ENCODE data around the gene SNRNP200.
"Not testable (repeated sequence)": the region's sequence is repeated elsewhere in the genome, so short reads cannot be mapped to it uniquely, and the experiment has no call there.

Gene SNRNP200

GRCh38 chr2:96316999-96317398 lies 11.7 kb upstream of the SNRNP200 start:
- no peak overlapping the region for H3K9ac ChIP-seq (ENCODE audit: low read length in 5 of 5)
- H3K4me1 ChIP-seq (ENCODE audit: control insufficient read depth in 5 of 5, insufficient read depth in 5 of 5, low read length in 5 of 5), result peaks cover 1 to 44% (median 30%) of the 10 kb centered on the region in 5 donors
- H3K4me3 ChIP-seq (ENCODE audit: low read depth in 1 of 5, low read length in 5 of 5), result no peak overlapping the region
- no peak overlapping the region for H3K27ac ChIP-seq (ENCODE audit: low read depth, low read length)
- H3K9me3 ChIP-seq (ENCODE audit: control insufficient read depth in 5 of 5, low read length in 5 of 5), result no peaks in the 10 kb centered on the region
- peaks cover 2 to 10% (median 7%) of the 10 kb centered on the region in 5 donors for H3K27me3 ChIP-seq (ENCODE audit: control insufficient read depth in 5 of 5, insufficient read depth in 4 of 5, low read length in 5 of 5)
- H3K36me3 ChIP-seq (ENCODE audit: control insufficient read depth in 5 of 5, insufficient read depth in 5 of 5, low read length in 5 of 5), result no peaks in the 10 kb centered on the region

DNA sequence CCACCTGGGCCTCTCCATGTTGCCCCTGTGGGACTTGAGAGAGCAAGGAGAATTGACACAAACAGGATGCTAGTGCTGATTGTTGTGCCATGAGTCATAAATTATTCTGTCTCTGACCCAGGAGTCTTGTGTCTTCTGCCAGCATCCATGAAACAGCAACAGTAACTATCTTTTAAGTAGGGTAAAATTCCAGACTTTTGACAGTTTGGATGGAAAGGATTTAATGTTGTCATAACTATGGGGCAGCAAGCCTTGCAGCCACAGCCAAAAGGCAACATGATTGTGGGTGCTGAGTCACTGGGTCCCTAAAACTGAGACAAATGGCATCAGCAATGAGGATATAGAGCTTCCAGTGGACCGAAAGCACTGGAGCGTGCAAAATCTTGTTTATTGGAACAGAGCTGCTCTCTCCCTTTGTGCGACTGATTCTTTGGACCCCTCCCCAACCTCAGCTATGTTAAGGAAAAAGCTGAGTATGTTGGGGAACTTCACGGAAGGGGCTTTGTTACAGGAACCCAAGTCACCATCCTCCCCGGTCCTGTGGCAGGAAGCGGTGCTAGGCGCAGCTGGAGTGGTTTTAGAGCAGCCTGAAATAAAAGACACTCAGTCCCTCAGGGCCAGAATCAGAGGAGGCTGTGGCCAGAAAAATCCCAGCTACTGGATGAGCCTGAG lies 10.2 kb upstream of the SNRNP200 start:
- Histone ChIP-seq H3K9ac (ENCODE audit: low read length in 5 of 5) (peak overlapping the region in 2 of 5 donors; percentile 22 to 37), H3K27me3 (ENCODE audit: control insufficient read depth in 5 of 5, insufficient read depth in 4 of 5, low read length in 5 of 5) (peaks cover 0 to 3% (median 0%) of the 10 kb centered on the region in 5 donors), H3K4me1 (ENCODE audit: control insufficient read depth in 5 of 5, insufficient read depth in 5 of 5, low read length in 5 of 5) (peaks cover 0 to 30% (median 16%) of the 10 kb centered on the region in 5 donors), H3K9me3 (ENCODE audit: control insufficient read depth in 5 of 5, low read length in 5 of 5) (no peaks in the 10 kb centered on the region), H3K27ac (ENCODE audit: low read depth, low read length) (peak overlapping the region; percentile 43), H3K4me3 (ENCODE audit: low read depth in 1 of 5, low read length in 5 of 5) (no peak overlapping the region), H3K36me3 (ENCODE audit: control insufficient read depth in 5 of 5, insufficient read depth in 5 of 5, low read length in 5 of 5) (no peaks in the 10 kb centered on the region)

GRCh38 chr2:96315005-96315399 lies 9.7 kb upstream of the SNRNP200 start:
- Histone ChIP-seq H3K9me3 (ENCODE audit: control insufficient read depth in 5 of 5, low read length in 5 of 5) (no peaks in the 10 kb centered on the region), H3K4me1 (ENCODE audit: control insufficient read depth in 5 of 5, insufficient read depth in 5 of 5, low read length in 5 of 5) (peaks cover 0 to 25% (median 16%) of the 10 kb centered on the region in 5 donors), H3K36me3 (ENCODE audit: control insufficient read depth in 5 of 5, insufficient read depth in 5 of 5, low read length in 5 of 5) (no peaks in the 10 kb centered on the region), H3K27me3 (ENCODE audit: control insufficient read depth in 5 of 5, insufficient read depth in 4 of 5, low read length in 5 of 5) (no peaks in the 10 kb centered on the region), H3K4me3 (ENCODE audit: low read depth in 1 of 5, low read length in 5 of 5) (no peak overlapping the region), H3K27ac (ENCODE audit: low read depth, low read length) (peak overlapping the region; percentile 15), H3K9ac (ENCODE audit: low read length in 5 of 5) (no peak overlapping the region)

DNA sequence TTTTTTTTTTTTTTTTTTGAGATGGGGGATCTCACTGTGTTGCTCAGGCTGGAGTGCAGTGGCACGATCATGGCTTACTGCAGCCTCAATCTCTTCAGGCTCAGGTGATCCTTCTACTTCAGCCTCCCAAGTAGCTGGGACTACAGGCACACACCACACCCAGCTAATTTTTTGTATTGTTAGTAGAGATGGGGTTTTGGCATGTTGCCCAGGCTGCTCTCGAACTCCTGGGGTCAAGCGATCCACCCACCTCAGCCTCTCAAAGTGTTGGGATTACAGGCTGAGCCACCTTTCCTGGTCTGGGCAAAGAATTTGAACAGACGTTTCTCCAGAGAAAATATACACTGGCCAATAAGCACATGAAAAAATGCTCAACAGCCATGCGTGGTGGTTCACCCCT lies 2.9 kb upstream of the SNRNP200 start:
- H3K36me3 ChIP-seq (ENCODE audit: control insufficient read depth in 5 of 5, insufficient read depth in 5 of 5, low read length in 5 of 5), result peaks cover 1 to 7% (median 3%) of the 10 kb centered on the region in 5 donors
- no peak overlapping the region for H3K27ac ChIP-seq (ENCODE audit: low read depth, low read length)
- peaks cover 3 to 24% (median 21%) of the 10 kb centered on the region in 5 donors for H3K4me1 ChIP-seq (ENCODE audit: control insufficient read depth in 5 of 5, insufficient read depth in 5 of 5, low read length in 5 of 5)
- H3K9ac ChIP-seq (ENCODE audit: low read length in 5 of 5), result no peak overlapping the region
- H3K27me3 ChIP-seq (ENCODE audit: control insufficient read depth in 5 of 5, insufficient read depth in 4 of 5, low read length in 5 of 5), result no peaks in the 10 kb centered on the region
- no peaks in the 10 kb centered on the region for H3K9me3 ChIP-seq (ENCODE audit: control insufficient read depth in 5 of 5, low read length in 5 of 5)
- no peak overlapping the region for H3K4me3 ChIP-seq (ENCODE audit: low read depth in 1 of 5, low read length in 5 of 5)

DNA sequence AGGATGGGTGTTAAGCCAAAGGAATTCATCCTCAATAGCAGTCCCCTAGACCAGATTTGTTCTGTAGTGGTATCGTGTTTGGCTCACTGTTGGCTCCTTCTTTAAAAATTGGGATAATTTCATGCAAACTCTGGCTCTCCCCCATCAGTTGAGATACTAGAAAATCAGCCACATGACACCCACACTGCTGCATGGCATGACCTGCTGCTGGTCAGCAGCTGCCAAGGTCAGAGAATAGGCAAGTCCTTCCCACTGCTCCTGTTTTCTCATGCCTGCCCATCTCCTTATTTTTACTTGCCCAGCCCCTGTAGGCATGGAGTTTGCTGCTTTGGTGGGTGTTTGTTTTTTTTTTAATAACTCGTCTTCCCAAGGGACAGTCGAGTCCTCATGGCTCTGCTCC lies 1.0 kb upstream of the SNRNP200 start:
- Histone ChIP-seq H3K9me3 (ENCODE audit: control insufficient read depth in 5 of 5, low read length in 5 of 5) (no peaks in the 10 kb centered on the region), H3K27me3 (ENCODE audit: control insufficient read depth in 5 of 5, insufficient read depth in 4 of 5, low read length in 5 of 5) (no peaks in the 10 kb centered on the region), H3K27ac (ENCODE audit: low read depth, low read length) (peak overlapping the region; percentile 85), H3K4me3 (ENCODE audit: low read depth in 1 of 5, low read length in 5 of 5) (peak overlapping the region; percentile 91 to 100 (median 96)), H3K9ac (ENCODE audit: low read length in 5 of 5) (peak overlapping the region in 1 of 5 donors; percentile 87), H3K4me1 (ENCODE audit: control insufficient read depth in 5 of 5, insufficient read depth in 5 of 5, low read length in 5 of 5) (peaks cover 3 to 27% (median 21%) of the 10 kb centered on the region in 5 donors), H3K36me3 (ENCODE audit: control insufficient read depth in 5 of 5, insufficient read depth in 5 of 5, low read length in 5 of 5) (peaks cover 11 to 26% (median 22%) of the 10 kb centered on the region in 5 donors)

DNA sequence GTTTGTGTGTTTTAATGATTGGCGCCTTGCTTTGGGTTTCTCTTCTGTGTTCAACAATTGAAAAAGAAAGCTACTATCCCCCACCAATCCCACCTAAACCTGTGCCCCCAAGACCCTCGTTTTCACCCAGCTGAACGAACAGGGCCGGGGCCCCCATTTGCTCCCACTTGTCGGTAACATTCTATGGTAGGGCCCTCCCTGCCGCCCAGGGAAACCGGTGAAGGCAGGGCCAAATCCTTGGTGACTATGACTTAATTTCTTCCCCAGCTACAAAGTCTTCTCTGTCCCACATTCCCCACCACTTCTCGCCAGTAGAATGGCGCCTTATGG lies 598 bp upstream of the SNRNP200 start:
- Histone ChIP-seq H3K27ac (ENCODE audit: low read depth, low read length) (peak overlapping the region; percentile 85), H3K9me3 (ENCODE audit: control insufficient read depth in 5 of 5, low read length in 5 of 5) (no peaks in the 10 kb centered on the region), H3K27me3 (ENCODE audit: control insufficient read depth in 5 of 5, insufficient read depth in 4 of 5, low read length in 5 of 5) (no peaks in the 10 kb centered on the region), H3K4me1 (ENCODE audit: control insufficient read depth in 5 of 5, insufficient read depth in 5 of 5, low read length in 5 of 5) (peaks cover 3 to 27% (median 21%) of the 10 kb centered on the region in 5 donors), H3K4me3 (ENCODE audit: low read depth in 1 of 5, low read length in 5 of 5) (peak overlapping the region; percentile 91 to 100 (median 96)), H3K9ac (ENCODE audit: low read length in 5 of 5) (peak overlapping the region; percentile 63 to 98 (median 88)), H3K36me3 (ENCODE audit: control insufficient read depth in 5 of 5, insufficient read depth in 5 of 5, low read length in 5 of 5) (peaks cover 11 to 31% (median 26%) of the 10 kb centered on the region in 5 donors)

GRCh38 chr2:96304606-96305005 lies 740 bp downstream of the SNRNP200 start:
- Histone ChIP-seq H3K36me3 (ENCODE audit: control insufficient read depth in 5 of 5, insufficient read depth in 5 of 5, low read length in 5 of 5) (peaks cover 18 to 42% (median 37%) of the 10 kb centered on the region in 5 donors), H3K9me3 (ENCODE audit: control insufficient read depth in 5 of 5, low read length in 5 of 5) (no peaks in the 10 kb centered on the region), H3K4me3 (ENCODE audit: low read depth in 1 of 5, low read length in 5 of 5) (peak overlapping the region; percentile 94 to 100 (median 99)), H3K27me3 (ENCODE audit: control insufficient read depth in 5 of 5, insufficient read depth in 4 of 5, low read length in 5 of 5) (no peaks in the 10 kb centered on the region), H3K27ac (ENCODE audit: low read depth, low read length) (peak overlapping the region; percentile 85), H3K9ac (ENCODE audit: low read length in 5 of 5) (peak overlapping the region; percentile 87 to 98 (median 88)), H3K4me1 (ENCODE audit: control insufficient read depth in 5 of 5, insufficient read depth in 5 of 5, low read length in 5 of 5) (peaks cover 3 to 27% (median 21%) of the 10 kb centered on the region in 5 donors)

DNA sequence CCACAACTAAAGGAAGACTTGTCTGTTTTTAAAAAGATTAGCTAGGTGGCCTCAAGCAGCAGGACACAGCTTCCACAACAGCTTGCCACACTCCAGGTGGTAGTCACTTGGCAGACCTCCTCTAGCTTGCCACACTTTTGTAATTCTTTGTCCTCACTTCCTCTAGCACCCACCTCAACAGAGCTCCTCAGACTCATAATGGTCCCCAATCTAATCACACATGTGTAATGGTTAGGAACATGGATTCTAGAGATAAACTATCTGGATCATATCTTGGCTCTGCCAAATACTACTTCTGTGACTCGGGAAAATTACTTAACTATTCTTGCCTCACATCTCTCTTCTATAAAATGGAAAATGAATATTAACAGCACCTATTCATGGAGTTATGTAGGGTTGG lies 3.5 kb downstream of the SNRNP200 start:
- Histone ChIP-seq H3K36me3 (ENCODE audit: control insufficient read depth in 5 of 5, insufficient read depth in 5 of 5, low read length in 5 of 5) (peaks cover 32 to 70% (median 64%) of the 10 kb centered on the region in 5 donors), H3K4me1 (ENCODE audit: control insufficient read depth in 5 of 5, insufficient read depth in 5 of 5, low read length in 5 of 5) (peaks cover 3 to 30% (median 27%) of the 10 kb centered on the region in 5 donors), H3K27me3 (ENCODE audit: control insufficient read depth in 5 of 5, insufficient read depth in 4 of 5, low read length in 5 of 5) (no peaks in the 10 kb centered on the region), H3K9ac (ENCODE audit: low read length in 5 of 5) (no peak overlapping the region), H3K9me3 (ENCODE audit: control insufficient read depth in 5 of 5, low read length in 5 of 5) (no peaks in the 10 kb centered on the region), H3K27ac (ENCODE audit: low read depth, low read length) (no peak overlapping the region), H3K4me3 (ENCODE audit: low read depth in 1 of 5, low read length in 5 of 5) (no peak overlapping the region)

GRCh38 chr2:96296925-96297324 lies 8.4 kb downstream of the SNRNP200 start:
- no peak overlapping the region for H3K9ac ChIP-seq (ENCODE audit: low read length in 5 of 5)
- no peaks in the 10 kb centered on the region for H3K9me3 ChIP-seq (ENCODE audit: control insufficient read depth in 5 of 5, low read length in 5 of 5)
- peaks cover 43 to 98% (median 92%) of the 10 kb centered on the region in 5 donors for H3K36me3 ChIP-seq (ENCODE audit: control insufficient read depth in 5 of 5, insufficient read depth in 5 of 5, low read length in 5 of 5)
- H3K4me1 ChIP-seq (ENCODE audit: control insufficient read depth in 5 of 5, insufficient read depth in 5 of 5, low read length in 5 of 5), result peaks cover 0 to 16% (median 10%) of the 10 kb centered on the region in 5 donors
- H3K27me3 ChIP-seq (ENCODE audit: control insufficient read depth in 5 of 5, insufficient read depth in 4 of 5, low read length in 5 of 5), result no peaks in the 10 kb centered on the region
- H3K4me3 ChIP-seq (ENCODE audit: low read depth in 1 of 5, low read length in 5 of 5), result no peak overlapping the region
- H3K27ac ChIP-seq (ENCODE audit: low read depth, low read length), result no peak overlapping the region

- not testable (repeated sequence) for H3K9ac ChIP-seq (ENCODE audit: low read length in 5 of 5); H3K27me3 ChIP-seq (ENCODE audit: control insufficient read depth in 5 of 5, insufficient read depth in 4 of 5, low read length in 5 of 5); H3K9me3 ChIP-seq (ENCODE audit: control insufficient read depth in 5 of 5, low read length in 5 of 5); H3K4me3 ChIP-seq (ENCODE audit: low read depth in 1 of 5, low read length in 5 of 5)
- Histone ChIP-seq H3K27ac (ENCODE audit: low read depth, low read length) (peak overlapping the region; percentile 14), H3K36me3 (ENCODE audit: control insufficient read depth in 5 of 5, insufficient read depth in 5 of 5, low read length in 5 of 5) (peaks cover 42 to 99% (median 94%) of the 10 kb centered on the region in 5 donors), H3K4me1 (ENCODE audit: control insufficient read depth in 5 of 5, insufficient read depth in 5 of 5, low read length in 5 of 5) (peaks cover 0 to 16% (median 10%) of the 10 kb centered on the region in 5 donors)
Measured at GRCh38 chr2:96294271-96294670, 11.1 kb downstream of the SNRNP200 start.
